ENCODE results near the gene CYP2B6.

CYP2B6 gene

DNA sequence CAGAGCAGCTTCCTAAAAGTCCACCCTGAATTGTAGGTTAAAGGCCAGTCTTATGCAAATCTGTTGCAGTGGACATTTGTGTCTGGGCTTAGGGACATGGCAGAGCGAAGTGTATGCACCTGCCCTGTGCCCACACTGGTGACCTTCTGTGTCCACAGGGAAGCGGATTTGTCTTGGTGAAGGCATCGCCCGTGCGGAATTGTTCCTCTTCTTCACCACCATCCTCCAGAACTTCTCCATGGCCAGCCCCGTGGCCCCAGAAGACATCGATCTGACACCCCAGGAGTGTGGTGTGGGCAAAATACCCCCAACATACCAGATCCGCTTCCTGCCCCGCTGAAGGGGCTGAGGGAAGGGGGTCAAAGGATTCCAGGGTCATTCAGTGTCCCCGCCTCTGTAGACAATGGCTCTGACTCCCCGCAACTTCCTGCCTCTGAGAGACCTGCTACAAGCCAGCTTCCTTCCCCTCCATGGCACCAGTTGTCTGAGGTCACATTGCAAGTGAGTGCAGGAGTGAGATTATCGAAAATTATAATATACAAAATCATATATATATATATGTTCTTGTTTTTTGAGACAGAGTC lies 25.5 kb downstream of the CYP2B6 start:
- Histone ChIP-seq H3K4me2 (ENCODE audit: low read length) (no peak overlapping the region), H3K4me1 (ENCODE audit: control insufficient read depth, low read depth, low read length) (no peaks in the 10 kb centered on the region), H3K4ac (ENCODE audit: low read depth, low read length) (no peak overlapping the region), H3K4me3 (ENCODE audit: low read length) (no peak overlapping the region), H3K9ac (ENCODE audit: low read length) (no peak overlapping the region), H3K23ac (ENCODE audit: low read length) (no peak overlapping the region), H2BK15ac (replicated peaks; ENCODE audit: low read depth) (no peak overlapping the region), H4K8ac (ENCODE audit: low read depth, low read length) (no peak overlapping the region), H2BK120ac (ENCODE audit: low read depth, low read length) (no peak overlapping the region), H3K79me1 (ENCODE audit: low read length) (no peaks in the 10 kb centered on the region), H4K5ac (ENCODE audit: low read length) (no peak overlapping the region), H2BK5ac (ENCODE audit: low read length) (no peak overlapping the region), H3K79me2 (ENCODE audit: control insufficient read depth, insufficient read depth, low read length) (no peaks in the 10 kb centered on the region), H3K56ac (ENCODE audit: low read length) (no peak overlapping the region), H3K27me3 (ENCODE audit: insufficient read depth, low read length, poor library complexity) (no peaks in the 10 kb centered on the region), H2AK5ac (ENCODE audit: low read length) (no peak overlapping the region), H3K36me3 (ENCODE audit: control insufficient read depth, insufficient read depth, low read length) (no peaks in the 10 kb centered on the region), H3K27ac (ENCODE audit: low read depth, low read length) (no peak overlapping the region), H3K18ac (ENCODE audit: low read length) (no peak overlapping the region)
- no peak for DNase-seq
- WGBS (ENCODE audit: extremely low coverage, insufficient coverage, low lambda C conversion rate) = no CpG with 5 or more reads among the region's 12 CpGs

DNA sequence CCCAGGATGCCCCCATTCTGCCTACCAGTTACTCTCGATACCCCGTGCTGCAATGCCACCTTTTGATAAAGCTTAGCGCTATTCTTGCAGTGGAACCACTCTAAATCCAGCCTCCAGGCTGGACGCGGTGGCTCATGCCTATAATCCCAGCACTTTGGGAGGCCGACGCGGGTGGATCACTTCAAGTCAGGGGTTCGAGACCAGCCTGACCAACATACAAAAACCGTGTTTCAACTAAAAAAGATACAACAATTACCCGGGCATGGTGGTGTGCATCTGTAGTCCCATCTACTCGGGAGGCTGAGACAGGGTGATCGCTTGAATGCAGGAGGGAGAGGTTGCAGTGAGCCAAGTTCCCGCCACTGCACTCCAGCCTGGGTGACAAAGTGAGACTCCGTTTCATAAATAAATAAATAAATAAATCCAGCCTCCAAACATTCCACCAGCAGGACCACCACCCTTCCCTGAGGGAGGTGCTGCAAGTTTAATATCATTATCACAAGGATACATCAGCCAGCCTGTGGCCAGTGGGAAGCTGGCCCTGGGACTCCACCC lies 27.7 kb downstream of the CYP2B6 start:
- Histone ChIP-seq H3K18ac (ENCODE audit: low read length) (no peak overlapping the region), H2BK120ac (ENCODE audit: low read depth, low read length) (no peak overlapping the region), H4K8ac (ENCODE audit: low read depth, low read length) (no peak overlapping the region), H3K27ac (ENCODE audit: low read depth, low read length) (no peak overlapping the region), H3K79me1 (ENCODE audit: low read length) (no peaks in the 10 kb centered on the region), H3K79me2 (ENCODE audit: control insufficient read depth, insufficient read depth, low read length) (no peaks in the 10 kb centered on the region), H3K4me1 (ENCODE audit: control insufficient read depth, low read depth, low read length) (no peaks in the 10 kb centered on the region), H3K9ac (ENCODE audit: low read length) (no peak overlapping the region), H2BK15ac (replicated peaks; ENCODE audit: low read depth) (no peak overlapping the region), H3K4ac (ENCODE audit: low read depth, low read length) (no peak overlapping the region), H3K27me3 (ENCODE audit: insufficient read depth, low read length, poor library complexity) (no peaks in the 10 kb centered on the region), H2BK5ac (ENCODE audit: low read length) (no peak overlapping the region), H4K5ac (ENCODE audit: low read length) (no peak overlapping the region), H3K4me3 (ENCODE audit: low read length) (no peak overlapping the region), H3K56ac (ENCODE audit: low read length) (no peak overlapping the region), H3K23ac (ENCODE audit: low read length) (no peak overlapping the region), H3K36me3 (ENCODE audit: control insufficient read depth, insufficient read depth, low read length) (no peaks in the 10 kb centered on the region), H3K4me2 (ENCODE audit: low read length) (no peak overlapping the region), H2AK5ac (ENCODE audit: low read length) (no peak overlapping the region)
- DNase-seq = no peak
- WGBS (ENCODE audit: extremely low coverage, insufficient coverage, low lambda C conversion rate) = no CpG with 5 or more reads among the region's 15 CpGs

DNA sequence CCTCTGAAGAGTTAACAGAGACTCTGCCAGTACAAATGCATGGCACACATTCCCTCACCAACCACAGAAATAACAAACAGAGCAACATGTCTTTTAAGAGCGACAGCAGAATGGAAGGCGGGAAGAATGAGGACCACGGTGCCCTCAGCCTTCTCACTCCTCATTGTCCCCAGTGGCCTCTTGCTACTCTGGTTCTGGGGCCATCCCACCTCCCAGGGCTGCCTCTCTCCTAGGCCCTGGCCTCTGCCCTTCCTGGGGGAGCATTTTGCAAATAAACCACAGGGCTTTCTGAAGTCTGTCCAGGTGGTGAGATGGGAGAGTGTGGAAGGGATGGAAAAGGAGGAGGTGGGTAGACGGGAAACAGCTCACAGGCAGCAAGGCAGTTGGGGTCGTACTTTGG lies 28.3 kb downstream of the CYP2B6 start:
- Histone ChIP-seq H4K8ac (ENCODE audit: low read depth, low read length) (no peak overlapping the region), H3K27ac (ENCODE audit: low read depth, low read length) (no peak overlapping the region), H3K79me1 (ENCODE audit: low read length) (no peaks in the 10 kb centered on the region), H2BK5ac (ENCODE audit: low read length) (no peak overlapping the region), H2BK120ac (ENCODE audit: low read depth, low read length) (no peak overlapping the region), H3K36me3 (ENCODE audit: control insufficient read depth, insufficient read depth, low read length) (no peaks in the 10 kb centered on the region), H3K4me3 (ENCODE audit: low read length) (no peak overlapping the region), H3K4me1 (ENCODE audit: control insufficient read depth, low read depth, low read length) (no peaks in the 10 kb centered on the region), H3K9ac (ENCODE audit: low read length) (no peak overlapping the region), H2AK5ac (ENCODE audit: low read length) (no peak overlapping the region), H3K23ac (ENCODE audit: low read length) (no peak overlapping the region), H3K18ac (ENCODE audit: low read length) (no peak overlapping the region), H4K5ac (ENCODE audit: low read length) (no peak overlapping the region), H3K4me2 (ENCODE audit: low read length) (no peak overlapping the region), H3K56ac (ENCODE audit: low read length) (no peak overlapping the region), H2BK15ac (replicated peaks; ENCODE audit: low read depth) (no peak overlapping the region), H3K4ac (ENCODE audit: low read depth, low read length) (no peak overlapping the region), H3K79me2 (ENCODE audit: control insufficient read depth, insufficient read depth, low read length) (no peaks in the 10 kb centered on the region), H3K27me3 (ENCODE audit: insufficient read depth, low read length, poor library complexity) (no peaks in the 10 kb centered on the region)
- no CpG with 5 or more reads among the region's 5 CpGs for WGBS (ENCODE audit: extremely low coverage, insufficient coverage, low lambda C conversion rate)
- no peak for DNase-seq

DNA sequence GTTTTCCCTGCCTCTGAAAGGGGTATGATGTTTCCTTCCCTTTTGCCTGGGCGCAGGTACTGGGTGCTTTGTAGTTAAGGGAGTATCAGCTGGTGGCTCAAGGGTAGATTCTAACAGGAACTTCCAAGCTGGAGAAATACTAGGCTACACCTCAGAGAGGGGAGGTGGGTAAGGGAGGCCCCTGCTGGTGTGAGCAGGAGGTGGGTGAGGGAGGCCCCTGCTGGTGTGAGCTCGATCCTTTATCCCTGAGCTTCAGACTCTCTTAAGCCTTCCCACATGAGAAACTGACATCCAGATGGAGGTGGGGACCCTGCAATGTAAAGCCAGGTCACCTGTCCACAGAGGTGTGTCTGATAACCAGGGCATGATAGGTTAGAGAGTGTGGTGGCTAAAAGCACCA lies 32.1 kb downstream of the CYP2B6 start:
- no peak overlapping the region for H2BK120ac ChIP-seq (ENCODE audit: low read depth, low read length)
- H3K4me3 ChIP-seq (ENCODE audit: low read length) = no peak overlapping the region
- no peaks in the 10 kb centered on the region for H3K36me3 ChIP-seq (ENCODE audit: control insufficient read depth, insufficient read depth, low read length)
- DNase-seq = peak; percentile 47
- H3K79me1 ChIP-seq (ENCODE audit: low read length) = no peaks in the 10 kb centered on the region
- no peaks in the 10 kb centered on the region for H3K79me2 ChIP-seq (ENCODE audit: control insufficient read depth, insufficient read depth, low read length)
- H2BK5ac ChIP-seq (ENCODE audit: low read length) = no peak overlapping the region
- H3K4me2 ChIP-seq (ENCODE audit: low read length) = no peak overlapping the region
- no peak overlapping the region for H3K9ac ChIP-seq (ENCODE audit: low read length)
- no peaks in the 10 kb centered on the region for H3K4me1 ChIP-seq (ENCODE audit: control insufficient read depth, low read depth, low read length)
- WGBS (ENCODE audit: extremely low coverage, insufficient coverage, low lambda C conversion rate) = no CpG with 5 or more reads among the region's 2 CpGs
- H3K4ac ChIP-seq (ENCODE audit: low read depth, low read length) = no peak overlapping the region
- no peak overlapping the region for H3K56ac ChIP-seq (ENCODE audit: low read length)
- no peak overlapping the region for H2BK15ac ChIP-seq (replicated peaks; ENCODE audit: low read depth)
- H3K27me3 ChIP-seq (ENCODE audit: insufficient read depth, low read length, poor library complexity) = no peaks in the 10 kb centered on the region
- no peak overlapping the region for H3K18ac ChIP-seq (ENCODE audit: low read length)
- no peak overlapping the region for H2AK5ac ChIP-seq (ENCODE audit: low read length)
- H4K5ac ChIP-seq (ENCODE audit: low read length) = no peak overlapping the region
- H3K27ac ChIP-seq (ENCODE audit: low read depth, low read length) = no peak overlapping the region
- no peak overlapping the region for H4K8ac ChIP-seq (ENCODE audit: low read depth, low read length)
- H3K23ac ChIP-seq (ENCODE audit: low read length) = no peak overlapping the region

DNA sequence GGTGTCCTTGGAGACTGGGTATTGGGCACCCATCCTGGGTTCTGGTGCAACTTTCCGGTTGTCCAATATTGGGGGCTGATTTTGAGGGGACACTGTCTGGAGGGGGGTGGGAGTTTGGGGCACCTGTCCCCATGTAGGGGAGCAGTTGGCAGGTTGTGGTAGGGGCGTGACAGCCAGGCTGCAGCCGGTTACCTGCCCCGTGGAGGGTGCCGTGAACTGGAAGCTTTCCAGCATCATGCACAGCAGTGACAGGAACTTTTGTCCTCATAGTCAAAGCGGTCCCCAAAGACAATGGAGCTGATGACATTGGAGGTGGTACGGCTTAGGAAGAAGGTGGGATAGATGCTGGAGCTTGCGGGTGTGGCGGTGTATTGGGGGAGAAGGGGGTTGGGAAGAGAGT lies 34.3 kb downstream of the CYP2B6 start:
- no peak for DNase-seq
- H3K9ac ChIP-seq (ENCODE audit: low read length) = no peak overlapping the region
- H4K5ac ChIP-seq (ENCODE audit: low read length) = no peak overlapping the region
- H3K4me3 ChIP-seq (ENCODE audit: low read length) = no peak overlapping the region
- no peak overlapping the region for H2AK5ac ChIP-seq (ENCODE audit: low read length)
- no peak overlapping the region for H3K27ac ChIP-seq (ENCODE audit: low read depth, low read length)
- no peak overlapping the region for H2BK5ac ChIP-seq (ENCODE audit: low read length)
- no peak overlapping the region for H3K18ac ChIP-seq (ENCODE audit: low read length)
- no peaks in the 10 kb centered on the region for H3K4me1 ChIP-seq (ENCODE audit: control insufficient read depth, low read depth, low read length)
- no CpG with 5 or more reads among the region's 9 CpGs for WGBS (ENCODE audit: extremely low coverage, insufficient coverage, low lambda C conversion rate)
- H2BK15ac ChIP-seq (replicated peaks; ENCODE audit: low read depth) = no peak overlapping the region
- H3K4me2 ChIP-seq (ENCODE audit: low read length) = no peak overlapping the region
- H3K23ac ChIP-seq (ENCODE audit: low read length) = no peak overlapping the region
- H4K8ac ChIP-seq (ENCODE audit: low read depth, low read length) = no peak overlapping the region
- H3K36me3 ChIP-seq (ENCODE audit: control insufficient read depth, insufficient read depth, low read length) = no peaks in the 10 kb centered on the region
- H2BK120ac ChIP-seq (ENCODE audit: low read depth, low read length) = no peak overlapping the region
- H3K27me3 ChIP-seq (ENCODE audit: insufficient read depth, low read length, poor library complexity) = no peaks in the 10 kb centered on the region
- H3K79me2 ChIP-seq (ENCODE audit: control insufficient read depth, insufficient read depth, low read length) = no peaks in the 10 kb centered on the region
- no peak overlapping the region for H3K56ac ChIP-seq (ENCODE audit: low read length)
- H3K4ac ChIP-seq (ENCODE audit: low read depth, low read length) = no peak overlapping the region
- H3K79me1 ChIP-seq (ENCODE audit: low read length) = no peaks in the 10 kb centered on the region

DNA sequence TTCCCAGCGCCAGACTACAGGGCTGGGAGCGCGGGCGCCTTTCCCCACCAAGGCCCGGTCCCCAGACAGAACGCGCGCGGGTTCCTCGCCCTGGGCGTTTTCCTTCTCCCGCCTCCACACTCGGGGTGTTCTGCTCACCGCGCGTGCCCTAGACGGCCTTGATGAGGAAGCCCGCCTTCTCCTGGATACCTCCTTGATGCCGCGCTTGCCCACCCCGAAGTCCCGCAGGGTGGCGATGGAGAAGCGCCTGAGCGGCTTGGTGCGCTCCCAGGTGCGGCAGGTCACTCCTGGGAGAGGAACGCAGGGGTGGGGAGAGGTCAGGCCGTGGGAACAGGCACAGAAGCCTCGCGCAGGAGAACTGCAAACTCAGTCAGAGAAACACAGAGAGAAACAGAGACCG lies 34.8 kb downstream of the CYP2B6 start:
- no peak overlapping the region for H3K4me2 ChIP-seq (ENCODE audit: low read length)
- no peak overlapping the region for H2AK5ac ChIP-seq (ENCODE audit: low read length)
- H3K27me3 ChIP-seq (ENCODE audit: insufficient read depth, low read length, poor library complexity) = no peaks in the 10 kb centered on the region
- H3K79me1 ChIP-seq (ENCODE audit: low read length) = no peaks in the 10 kb centered on the region
- no peak overlapping the region for H2BK15ac ChIP-seq (replicated peaks; ENCODE audit: low read depth)
- no peak overlapping the region for H4K5ac ChIP-seq (ENCODE audit: low read length)
- no peak overlapping the region for H2BK120ac ChIP-seq (ENCODE audit: low read depth, low read length)
- peak; percentile 36 for DNase-seq
- no peak overlapping the region for H2BK5ac ChIP-seq (ENCODE audit: low read length)
- no peak overlapping the region for H3K9ac ChIP-seq (ENCODE audit: low read length)
- H3K4me1 ChIP-seq (ENCODE audit: control insufficient read depth, low read depth, low read length) = no peaks in the 10 kb centered on the region
- no peak overlapping the region for H3K4me3 ChIP-seq (ENCODE audit: low read length)
- no peak overlapping the region for H3K27ac ChIP-seq (ENCODE audit: low read depth, low read length)
- no peak overlapping the region for H3K4ac ChIP-seq (ENCODE audit: low read depth, low read length)
- no peak overlapping the region for H4K8ac ChIP-seq (ENCODE audit: low read depth, low read length)
- no peaks in the 10 kb centered on the region for H3K79me2 ChIP-seq (ENCODE audit: control insufficient read depth, insufficient read depth, low read length)
- H3K18ac ChIP-seq (ENCODE audit: low read length) = no peak overlapping the region
- H3K36me3 ChIP-seq (ENCODE audit: control insufficient read depth, insufficient read depth, low read length) = no peaks in the 10 kb centered on the region
- peak overlapping the region; percentile 7 for H3K56ac ChIP-seq (ENCODE audit: low read length)
- no peak overlapping the region for H3K23ac ChIP-seq (ENCODE audit: low read length)
- no CpG with 5 or more reads among the region's 32 CpGs for WGBS (ENCODE audit: extremely low coverage, insufficient coverage, low lambda C conversion rate)

Data from mesendoderm (in vitro differentiated cells).